Stomach (tissue), 9 donors: ENCODE results near the gene PRKAA1. TPM values are rescaled to one million over a fixed set of nuclear protein-coding genes. Genes with fewer than 3 reads are reported as not detected.
A peak's percentile ranks its signal among the peaks of the same experiment; 100 is the strongest.

ENCODE experiments used
- DNase-seq, 2 donors: peaks; one replicate each; pipeline versions ENCODE4 v3.0.0 to v3.0.0-alpha.2; 2013 to 2019
- H3K27ac ChIP-seq, 5 donors: fragments of 200-600 bp in 4 of 5; sonication (generic) in 4 of 5; one replicate each; pipeline ENCODE4 v1.5.1; 2013 to 2019; ENCODE audit warnings: mild to moderate bottlenecking in 1 of 5, moderate library complexity in 1 of 5
- H3K27me3 ChIP-seq, 3 donors: fragments of 200-600 bp; sonication (generic); one replicate each; pipeline ENCODE4 v1.5.1; 2017 to 2019; ENCODE audit warnings: mixed run types in 1 of 3
- H3K36me3 ChIP-seq, 4 donors: fragments of 200-600 bp; sonication (generic); 1 replicate in 3 of 4; 2 replicates in 1 of 4; pipeline ENCODE4 v1.5.1; 2016 to 2019
- H3K4me1 ChIP-seq, 4 donors: fragments of 200-600 bp; sonication (generic); one replicate each; pipeline ENCODE4 v1.5.1; 2016 to 2019
- H3K4me3 ChIP-seq, 4 donors: fragments of 200-600 bp; sonication (generic) in 3 of 4; one replicate each; pipeline ENCODE4 v1.5.1; 2016 to 2019; ENCODE audit warnings: mild to moderate bottlenecking in 1 of 4
- H3K9me3 ChIP-seq, 4 donors: fragments of 200-600 bp; sonication (generic); one replicate each; pipeline ENCODE4 v1.5.1; 2016 to 2019
- CTCF ChIP-seq, 7 experiments: fragments of 450-650 bp in 4 of 7; fragments of 200-600 bp in 3 of 7; sonication (generic) in 3 of 7; IDR thresholded peaks; one replicate each; pipeline ENCODE4 v1.5.1; 2016 to 2019; ENCODE audit warnings: antibody characterized with exemption in 7 of 7, control low read depth in 2 of 7, mild to moderate bottlenecking in 1 of 7
- EP300 ChIP-seq: sonication (generic); formaldehyde crosslinking; IDR thresholded peaks from one replicate; pipeline ENCODE4 v1.6.1; 2017; ENCODE audit warnings: antibody characterized with exemption
- POLR2A ChIP-seq, 4 donors: fragments of 450-650 bp; IDR thresholded peaks; one replicate each; pipeline ENCODE4 v1.6.1; 2016; ENCODE audit warnings: antibody characterized with exemption in 4 of 4, control low read depth in 2 of 4, mild to moderate bottlenecking in 1 of 4, moderate library complexity in 1 of 4
- POLR2AphosphoS5 ChIP-seq, 3 donors: sonication (generic); formaldehyde crosslinking; IDR thresholded peaks; one replicate each; pipeline ENCODE4 v1.6.1; 2016; ENCODE audit warnings: antibody characterized with exemption in 3 of 3
- WGBS, 5 donors: extraction: QIAGEN DNeasy Blood & Tissue Kit in 3 of 5; methylation state at CpG; one replicate each; pipeline versions ENCODE4 v1.1.5 to v1.1.7; 2013 to 2018; 5-methylcytosine and 5-hydroxymethylcytosine counted together
- intact Hi-C: fragments of 100-400 bp; cut with DNase I; formaldehyde crosslinking; loops from one replicate; pipeline ENCODE4 v1.15.1; 2023; ENCODE audit warnings: low total_unique reads
- polyA plus RNA-seq, 3 donors: library from polyadenylated mRNA; stranded (reverse); fragments of 200-250 nt; gene quantifications; one replicate each; pipeline ENCODE4 v1.2.3, GENCODE V29; 2013
- total RNA-seq, 5 donors: library from RNA; depleted of rRNA; stranded (reverse); fragments of >200 nt; gene quantifications; one replicate each; pipeline versions ENCODE4 v1.1.0 to v1.2.3, GENCODE V29; 2014 to 2016
- donor health status: healthy with polysubstance abuse.
- donor health status: Bipolar disorder and iron deficiency.
- donor health status: healthy.

Gene PRKAA1
- total and polyA plus RNA-seq, 8 donors: 17.8 to 170 (median 58.2) TPM

DNA sequence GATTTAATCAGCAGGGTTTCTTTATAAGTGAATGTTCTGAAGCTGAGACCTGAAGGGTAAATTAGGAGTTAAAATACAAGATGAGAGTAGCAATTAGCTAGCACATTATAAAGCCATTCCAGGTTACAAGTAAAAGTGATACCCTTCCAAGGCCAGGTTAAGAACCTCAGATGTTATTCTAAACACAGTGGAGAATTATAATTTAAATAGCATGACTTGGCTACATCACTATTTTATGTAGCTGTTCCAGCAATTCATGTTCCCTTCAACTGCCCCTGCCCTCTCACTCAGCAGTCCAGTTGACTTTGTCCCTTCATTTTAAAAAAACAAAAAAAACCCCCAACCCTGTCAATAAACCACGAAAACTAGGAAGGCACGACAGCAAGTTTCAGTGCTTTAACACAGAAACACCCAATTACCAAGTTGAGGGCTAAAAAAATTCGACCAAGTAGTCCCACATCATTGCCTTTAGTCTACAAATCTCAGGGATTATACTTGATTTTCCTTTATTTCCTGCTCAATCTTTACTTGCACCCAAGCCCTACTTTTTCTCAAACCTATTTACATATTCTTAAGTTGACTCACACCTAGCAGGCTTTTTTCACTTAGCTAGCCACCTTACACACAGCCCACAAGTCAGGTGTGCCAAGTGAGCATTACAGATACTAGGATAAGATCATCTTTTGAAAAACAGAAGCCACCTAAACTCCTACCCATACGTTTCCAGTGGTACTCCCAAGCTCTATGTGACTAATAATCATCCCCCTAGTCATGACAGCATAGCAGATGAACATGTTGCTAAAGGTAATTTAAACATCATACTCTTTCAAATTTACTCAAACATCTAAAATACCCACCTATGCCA lies 33.4 kb upstream of the PRKAA1 start:
- WGBS, 5 donors: 56 to 78% (median 64%) methylated on average over 4 of the region's 4 CpGs
- intact Hi-C loops: loop anchor here (10.0 kb wide), 1 partner anchor 77 kb away; the partner anchor contains the start of gene TTC33
- no peak for DNase-seq
- Histone ChIP-seq H3K27me3 (no peaks in the 10 kb centered on the region), H3K27ac (peak overlapping the region in 1 of 5 donors; percentile 32), H3K4me3 (peak overlapping the region in 1 of 4 donors; percentile 74), H3K9me3 (no peaks in the 10 kb centered on the region), H3K4me1 (peaks cover 12 to 46% (median 34%) of the 10 kb centered on the region in 4 donors), H3K36me3 (peaks cover 58 to 77% (median 76%) of the 10 kb centered on the region in 4 donors)
- TF ChIP-seq POLR2A (IDR thresholded peaks at IDR 0.05) (no peak), POLR2AphosphoS5 (IDR thresholded peaks at IDR 0.05) (no peak), CTCF (IDR thresholded peaks at IDR 0.05) (no peak), EP300 (no peak)

DNA sequence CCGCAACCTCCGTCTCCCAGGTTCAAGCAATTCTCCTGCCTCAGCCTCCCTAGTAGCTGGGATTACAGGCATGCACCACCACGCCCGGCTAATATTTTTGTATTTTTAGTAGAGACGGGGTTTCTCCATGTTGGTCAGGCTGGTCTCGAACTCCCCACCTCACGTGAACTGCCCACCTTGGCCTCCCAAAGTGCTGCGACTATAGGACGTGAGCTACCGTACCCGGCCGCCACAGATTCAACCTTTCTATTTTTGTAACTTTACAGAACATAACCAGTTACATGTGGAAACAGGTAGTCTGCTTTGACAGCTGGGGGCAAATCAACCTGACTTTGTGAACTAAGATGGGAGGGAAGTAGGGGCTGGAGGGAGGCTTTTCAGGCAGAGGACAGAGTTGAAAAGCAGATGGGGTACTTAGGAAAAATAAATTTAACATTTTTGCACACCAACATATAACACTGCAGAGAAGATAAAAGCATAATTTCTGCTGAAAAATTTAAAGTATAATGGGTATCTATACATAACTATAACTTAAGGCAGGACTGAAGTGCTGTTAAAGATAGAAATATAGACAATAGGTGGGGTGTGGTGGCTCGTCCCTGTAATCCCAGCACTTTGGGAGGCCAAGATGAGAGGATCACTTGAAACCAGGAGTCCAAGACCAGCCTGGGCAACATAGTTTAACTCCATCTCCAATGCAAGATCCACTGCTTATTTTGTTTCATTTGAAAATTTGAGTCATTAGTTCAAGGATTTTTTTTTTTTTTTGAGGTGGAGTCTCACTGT lies 31.8 kb upstream of the PRKAA1 start:
- H3K36me3 ChIP-seq: peaks cover 58 to 93% (median 87%) of the 10 kb centered on the region in 4 donors
- TF ChIP-seq EP300: no peak
- TF ChIP-seq CTCF (IDR thresholded peaks at IDR 0.05): no peak
- no peak for TF ChIP-seq POLR2AphosphoS5 (IDR thresholded peaks at IDR 0.05)
- TF ChIP-seq POLR2A (IDR thresholded peaks at IDR 0.05): no peak
- intact Hi-C loops: loop anchor here (10.0 kb wide), 1 partner anchor 75 kb away; the partner anchor contains the start of gene TTC33
- H3K4me1 ChIP-seq: peaks cover 12 to 33% (median 27%) of the 10 kb centered on the region in 4 donors
- H3K4me3 ChIP-seq: no peak overlapping the region
- no peak for DNase-seq
- H3K27ac ChIP-seq: no peak overlapping the region
- WGBS, 5 donors: 90 to 96% (median 94%) methylated on average over 13 of the region's 13 CpGs
- H3K9me3 ChIP-seq: no peaks in the 10 kb centered on the region
- no peaks in the 10 kb centered on the region for H3K27me3 ChIP-seq

DNA sequence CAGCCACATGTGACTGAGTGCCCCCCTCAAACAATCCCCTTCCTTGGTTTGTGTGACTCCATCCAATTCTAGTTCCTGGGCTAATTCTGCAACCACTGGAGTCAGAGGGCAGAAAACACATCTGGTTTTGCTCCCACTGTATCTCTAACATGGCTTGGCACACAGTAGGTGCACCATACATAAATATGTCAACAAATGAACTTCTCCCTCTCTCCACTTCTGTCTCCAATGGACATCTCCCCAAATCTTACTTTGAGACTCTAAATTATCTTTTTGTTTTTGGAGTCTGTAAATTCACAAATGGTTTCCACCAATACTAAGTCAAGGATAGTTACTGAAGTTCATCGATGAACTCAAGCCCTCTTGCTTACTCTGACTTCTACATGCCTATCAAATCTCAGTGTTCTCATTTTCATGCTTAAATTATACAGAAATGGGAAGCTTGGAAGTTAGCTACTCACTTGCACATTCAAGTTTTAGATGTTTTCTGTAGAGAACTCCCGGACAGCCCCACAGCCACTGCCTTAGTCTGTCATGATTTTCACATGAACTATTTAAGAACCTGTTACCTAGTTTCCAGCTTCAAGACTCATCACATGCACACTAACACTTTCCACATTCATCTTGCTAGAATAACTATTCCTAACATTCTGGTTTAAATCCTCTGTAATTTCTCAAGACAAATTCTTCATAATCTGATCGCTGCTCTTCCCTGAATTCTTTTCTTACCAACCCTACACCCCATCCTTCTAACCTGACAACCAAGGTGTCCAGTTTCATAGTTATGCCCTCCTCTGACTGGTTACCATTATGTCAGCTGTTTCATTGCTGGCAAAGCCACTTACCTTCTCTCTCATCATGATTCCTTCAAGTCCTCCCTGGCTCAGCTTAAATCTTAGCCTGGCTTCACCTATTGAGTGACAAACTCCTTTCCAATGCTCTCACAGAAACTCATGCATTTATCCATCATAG lies 30.8 kb upstream of the PRKAA1 start:
- intact Hi-C loops: no loop called here
- no peaks in the 10 kb centered on the region for H3K27me3 ChIP-seq
- TF ChIP-seq CTCF (IDR thresholded peaks at IDR 0.05): no peak
- no peak for TF ChIP-seq POLR2A (IDR thresholded peaks at IDR 0.05)
- no peak for TF ChIP-seq EP300
- TF ChIP-seq POLR2AphosphoS5 (IDR thresholded peaks at IDR 0.05): no peak
- H3K4me3 ChIP-seq: no peak overlapping the region
- H3K36me3 ChIP-seq: peaks cover 58 to 95% (median 86%) of the 10 kb centered on the region in 4 donors
- 89 to 98% (median 96%) methylated on average over 3 of the region's 3 CpGs for WGBS, 5 donors
- DNase-seq: no peak
- no peaks in the 10 kb centered on the region for H3K9me3 ChIP-seq
- no peak overlapping the region for H3K27ac ChIP-seq
- peaks cover 8 to 30% (median 22%) of the 10 kb centered on the region in 4 donors for H3K4me1 ChIP-seq
